ENCODE data around the gene KITLG. TPM values are rescaled to one million over a fixed set of nuclear protein-coding genes. Genes with fewer than 3 reads are reported as not detected.

KITLG gene
- total and polyA plus RNA-seq, 4 donors, result 0.39 to 3.0 (median 0.86) TPM

DNA sequence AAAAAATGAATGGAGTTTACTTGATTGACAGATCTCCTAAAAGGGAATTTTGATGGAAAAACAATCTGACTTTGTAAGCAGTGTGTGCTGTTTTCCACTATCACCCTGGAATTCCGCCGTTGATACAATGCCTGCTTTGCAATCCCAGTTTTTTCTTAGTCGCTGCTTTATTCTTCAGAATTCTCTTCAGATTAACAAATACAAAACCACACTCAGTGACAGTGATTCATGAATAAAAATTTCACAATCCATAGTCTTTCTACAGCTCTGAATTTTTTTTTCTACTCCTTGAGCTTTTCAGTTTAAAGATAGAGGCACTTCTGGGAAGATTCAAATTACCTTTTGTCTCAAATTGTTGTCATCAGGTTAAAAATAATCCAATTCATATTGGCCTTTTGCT is 44.6 kb upstream of the KITLG start (continued):
- TF ChIP-seq YY1 (IDR thresholded peaks at IDR 0.05), result no peak

DNA sequence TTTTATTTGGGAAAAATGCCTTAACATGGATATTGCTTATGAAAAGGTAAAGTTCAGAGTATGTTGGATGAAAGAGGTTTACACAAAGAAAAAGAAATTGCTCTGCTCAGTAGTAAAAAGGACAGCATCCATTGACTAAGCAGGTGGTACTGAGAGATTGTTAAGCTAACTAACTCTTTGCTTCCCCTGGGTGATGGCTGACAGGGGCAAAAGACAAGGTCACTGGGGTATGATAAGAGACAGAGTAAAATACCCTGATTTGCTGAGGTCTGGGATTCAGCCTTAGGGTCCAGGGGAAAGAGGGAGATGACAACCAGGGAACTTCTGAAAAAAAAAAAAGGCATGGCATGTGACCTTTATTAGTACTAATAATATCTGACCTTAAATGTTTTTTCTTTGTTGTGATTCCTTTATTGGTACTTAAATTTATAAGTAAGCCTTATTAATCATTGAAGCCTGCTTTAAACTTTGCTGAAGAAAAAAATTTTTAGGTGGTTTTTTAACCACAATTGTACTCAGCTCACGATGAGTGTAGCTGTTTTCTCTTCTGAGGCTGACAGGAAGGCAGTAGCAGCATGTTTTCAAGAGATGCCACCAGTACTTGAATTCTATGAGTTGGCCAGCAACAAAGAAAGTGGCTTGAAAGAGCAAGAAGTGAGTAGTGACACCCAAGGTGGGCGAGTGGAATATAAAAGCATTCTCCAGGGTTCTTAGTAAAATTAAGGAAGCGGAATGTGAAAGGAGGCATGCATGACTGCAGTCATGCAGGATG is 43.7 kb upstream of the KITLG start:
- Histone ChIP-seq H3K4me3 (ENCODE audit: low read depth in 1 of 3, low read length in 3 of 3) (no peak overlapping the region), H3K9me3 (ENCODE audit: control insufficient read depth in 4 of 4, low read length in 3 of 4) (no peaks in the 10 kb centered on the region), H3K27ac (ENCODE audit: low read depth in 1 of 2, low read length in 2 of 2) (no peak overlapping the region), H3K9ac (ENCODE audit: low read depth in 1 of 2, low read length in 2 of 2) (no peak overlapping the region), H3K4me1 (ENCODE audit: control insufficient read depth in 4 of 4, insufficient read depth in 4 of 4, low read length in 3 of 4) (no peaks in the 10 kb centered on the region), H3K27me3 (ENCODE audit: control insufficient read depth in 4 of 4, insufficient read depth in 4 of 4, low read length in 3 of 4) (no peaks in the 10 kb centered on the region), H3K36me3 (ENCODE audit: control insufficient read depth in 4 of 4, insufficient read depth in 3 of 4, low read depth in 1 of 4, low read length in 3 of 4) (no peaks in the 10 kb centered on the region)
- DNase-seq (ENCODE audit: low spot score), result no peak
- 84% methylated on average over 3 of the region's 3 CpGs for WGBS
- TF ChIP-seq JUND (IDR thresholded peaks at IDR 0.05), result no peak
- TF ChIP-seq HNF4A (conservative IDR thresholded peaks at IDR 0.05), result no peak
- no peak for TF ChIP-seq RAD21 (IDR thresholded peaks at IDR 0.05)
- no peak for TF ChIP-seq TAF1 (conservative IDR thresholded peaks at IDR 0.05)
- TF ChIP-seq, protein P1, sequence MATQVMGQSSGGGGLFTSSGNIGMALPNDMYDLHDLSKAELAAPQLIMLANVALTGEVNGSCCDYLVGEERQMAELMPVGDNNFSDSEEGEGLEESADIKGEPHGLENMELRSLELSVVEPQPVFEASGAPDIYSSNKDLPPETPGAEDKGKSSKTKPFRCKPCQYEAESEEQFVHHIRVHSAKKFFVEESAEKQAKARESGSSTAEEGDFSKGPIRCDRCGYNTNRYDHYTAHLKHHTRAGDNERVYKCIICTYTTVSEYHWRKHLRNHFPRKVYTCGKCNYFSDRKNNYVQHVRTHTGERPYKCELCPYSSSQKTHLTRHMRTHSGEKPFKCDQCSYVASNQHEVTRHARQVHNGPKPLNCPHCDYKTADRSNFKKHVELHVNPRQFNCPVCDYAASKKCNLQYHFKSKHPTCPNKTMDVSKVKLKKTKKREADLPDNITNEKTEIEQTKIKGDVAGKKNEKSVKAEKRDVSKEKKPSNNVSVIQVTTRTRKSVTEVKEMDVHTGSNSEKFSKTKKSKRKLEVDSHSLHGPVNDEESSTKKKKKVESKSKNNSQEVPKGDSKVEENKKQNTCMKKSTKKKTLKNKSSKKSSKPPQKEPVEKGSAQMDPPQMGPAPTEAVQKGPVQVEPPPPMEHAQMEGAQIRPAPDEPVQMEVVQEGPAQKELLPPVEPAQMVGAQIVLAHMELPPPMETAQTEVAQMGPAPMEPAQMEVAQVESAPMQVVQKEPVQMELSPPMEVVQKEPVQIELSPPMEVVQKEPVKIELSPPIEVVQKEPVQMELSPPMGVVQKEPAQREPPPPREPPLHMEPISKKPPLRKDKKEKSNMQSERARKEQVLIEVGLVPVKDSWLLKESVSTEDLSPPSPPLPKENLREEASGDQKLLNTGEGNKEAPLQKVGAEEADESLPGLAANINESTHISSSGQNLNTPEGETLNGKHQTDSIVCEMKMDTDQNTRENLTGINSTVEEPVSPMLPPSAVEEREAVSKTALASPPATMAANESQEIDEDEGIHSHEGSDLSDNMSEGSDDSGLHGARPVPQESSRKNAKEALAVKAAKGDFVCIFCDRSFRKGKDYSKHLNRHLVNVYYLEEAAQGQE (IDR thresholded peaks at IDR 0.05), result no peak
- TF ChIP-seq, protein P2, sequence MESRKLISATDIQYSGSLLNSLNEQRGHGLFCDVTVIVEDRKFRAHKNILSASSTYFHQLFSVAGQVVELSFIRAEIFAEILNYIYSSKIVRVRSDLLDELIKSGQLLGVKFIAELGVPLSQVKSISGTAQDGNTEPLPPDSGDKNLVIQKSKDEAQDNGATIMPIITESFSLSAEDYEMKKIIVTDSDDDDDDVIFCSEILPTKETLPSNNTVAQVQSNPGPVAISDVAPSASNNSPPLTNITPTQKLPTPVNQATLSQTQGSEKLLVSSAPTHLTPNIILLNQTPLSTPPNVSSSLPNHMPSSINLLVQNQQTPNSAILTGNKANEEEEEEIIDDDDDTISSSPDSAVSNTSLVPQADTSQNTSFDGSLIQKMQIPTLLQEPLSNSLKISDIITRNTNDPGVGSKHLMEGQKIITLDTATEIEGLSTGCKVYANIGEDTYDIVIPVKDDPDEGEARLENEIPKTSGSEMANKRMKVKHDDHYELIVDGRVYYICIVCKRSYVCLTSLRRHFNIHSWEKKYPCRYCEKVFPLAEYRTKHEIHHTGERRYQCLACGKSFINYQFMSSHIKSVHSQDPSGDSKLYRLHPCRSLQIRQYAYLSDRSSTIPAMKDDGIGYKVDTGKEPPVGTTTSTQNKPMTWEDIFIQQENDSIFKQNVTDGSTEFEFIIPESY (IDR thresholded peaks at IDR 0.05), result no peak
- TF ChIP-seq YY1 (IDR thresholded peaks at IDR 0.05), result no peak
- TF ChIP-seq EGR1 (IDR thresholded peaks at IDR 0.05; ENCODE audit: low read depth in 2 of 2), result no peak
- no peak for TF ChIP-seq NR2F2 (IDR thresholded peaks at IDR 0.05)
- no peak for TF ChIP-seq CTCF (IDR thresholded peaks at IDR 0.05; ENCODE audit: low read depth, low read length, missing input control)
- no peak for TF ChIP-seq HNF4G (IDR thresholded peaks at IDR 0.05)
- TF ChIP-seq, protein P3, sequence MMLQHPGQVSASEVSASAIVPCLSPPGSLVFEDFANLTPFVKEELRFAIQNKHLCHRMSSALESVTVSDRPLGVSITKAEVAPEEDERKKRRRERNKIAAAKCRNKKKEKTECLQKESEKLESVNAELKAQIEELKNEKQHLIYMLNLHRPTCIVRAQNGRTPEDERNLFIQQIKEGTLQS (IDR thresholded peaks at IDR 0.05), result no peak
- no peak for TF ChIP-seq RXRA (IDR thresholded peaks at IDR 0.05)
- no peak for TF ChIP-seq GABPA (IDR thresholded peaks at IDR 0.05 in 1 of 2, conservative IDR thresholded peaks at IDR 0.05 in 1 of 2)
- TF ChIP-seq FOXA1 (IDR thresholded peaks at IDR 0.05), result no peak
- no peak for TF ChIP-seq MAX (IDR thresholded peaks at IDR 0.05)
